Stimulated activated CD4-positive, alpha-beta T cell treated with anti-CD3 and anti-CD28 coated beads, Interleukin-4, amount 100 ng/mL, for 48 hours (primary cell): ENCODE data around the gene CYP2C18.
"Not testable (repeated sequence)": the region's sequence is repeated elsewhere in the genome, so short reads cannot be mapped to it uniquely, and the experiment has no call there.

ENCODE experiments used
- DNase-seq, 2 donors: peaks; one replicate each; pipeline ENCODE4 v3.0.0-alpha.2; 2020; ENCODE audit warnings: low read depth in 2 of 2

CYP2C18 gene

GRCh38 chr10:94747137-94747536, 63.6 kb downstream of the CYP2C18 start:
- no peak for DNase-seq

GRCh38 chr10:94747838-94748237, 64.3 kb downstream of the CYP2C18 start:
- DNase-seq = no peak

GRCh38 chr10:94757916-94758315, 74.4 kb downstream of the CYP2C18 start:
- no peak for DNase-seq

GRCh38 chr10:94760586-94761178, 77.2 kb downstream of the CYP2C18 start:
- DNase-seq = no peak

- DNase-seq = no peak
Observed at GRCh38 chr10:94762393-94762792, 78.9 kb downstream of the CYP2C18 start, which contains the start of gene CYP2C19. Gene CYP2C19 (plus strand): TSS chr10:94762681. CDS start chr10:94762706, 25 bp downstream.

GRCh38 chr10:94775425-94775824, 91.9 kb downstream of the CYP2C18 start:
- not testable (repeated sequence) for DNase-seq

GRCh38 chr10:94777886-94778458, 94.4 kb downstream of the CYP2C18 start:
- no peak for DNase-seq

GRCh38 chr10:94780844-94781243, 97.3 kb downstream of the CYP2C18 start:
- no peak for DNase-seq

- no peak for DNase-seq
Observed at GRCh38 chr10:94784256-94784655, 100.7 kb downstream of the CYP2C18 start.

- DNase-seq = no peak
Observed at GRCh38 chr10:94785211-94785610, 101.7 kb downstream of the CYP2C18 start.
